ENCODE measurements around the gene PDE4DIP. TPM values are rescaled to one million over a fixed set of nuclear protein-coding genes. Genes with fewer than 3 reads are reported as not detected.
"Not testable (repeated sequence)": the region's sequence is repeated elsewhere in the genome, so short reads cannot be mapped to it uniquely, and the experiment has no call there.

PDE4DIP gene
- polyA plus RNA-seq, 1 donor from 2014 or later: 151 TPM

GRCh38 chr1:148952253-148952937 is 108.2 kb downstream of the PDE4DIP start:
- H3F3A ChIP-seq (ENCODE audit: insufficient read depth, low read length, poor library complexity, severe bottlenecking); H3K9me3 ChIP-seq (ENCODE audit: low read length); H3K79me2 ChIP-seq (replicated peaks; ENCODE audit: insufficient read depth, low read length); H3K4me2 ChIP-seq (ENCODE audit: low read length); H3K36me3 ChIP-seq (ENCODE audit: insufficient read depth, low read length); H4K20me1 ChIP-seq (ENCODE audit: insufficient read depth); H2AFZ ChIP-seq (ENCODE audit: low read depth, low read length); H3K27me3 ChIP-seq (ENCODE audit: insufficient read depth, low read depth, low read length); H3K9me2 ChIP-seq (ENCODE audit: insufficient read depth, low read length): not testable (repeated sequence)
- TF ChIP-seq POLR2AphosphoS5 (IDR thresholded peaks at IDR 0.05): peak; percentile 27
- H3K27ac ChIP-seq (ENCODE audit: low read length): peak overlapping the region; percentile 73
- H3K9ac ChIP-seq (ENCODE audit: low read length): peak overlapping the region; percentile 64
- peak overlapping the region; percentile 63 for H3K4me3 ChIP-seq (ENCODE audit: low read length)

DNA sequence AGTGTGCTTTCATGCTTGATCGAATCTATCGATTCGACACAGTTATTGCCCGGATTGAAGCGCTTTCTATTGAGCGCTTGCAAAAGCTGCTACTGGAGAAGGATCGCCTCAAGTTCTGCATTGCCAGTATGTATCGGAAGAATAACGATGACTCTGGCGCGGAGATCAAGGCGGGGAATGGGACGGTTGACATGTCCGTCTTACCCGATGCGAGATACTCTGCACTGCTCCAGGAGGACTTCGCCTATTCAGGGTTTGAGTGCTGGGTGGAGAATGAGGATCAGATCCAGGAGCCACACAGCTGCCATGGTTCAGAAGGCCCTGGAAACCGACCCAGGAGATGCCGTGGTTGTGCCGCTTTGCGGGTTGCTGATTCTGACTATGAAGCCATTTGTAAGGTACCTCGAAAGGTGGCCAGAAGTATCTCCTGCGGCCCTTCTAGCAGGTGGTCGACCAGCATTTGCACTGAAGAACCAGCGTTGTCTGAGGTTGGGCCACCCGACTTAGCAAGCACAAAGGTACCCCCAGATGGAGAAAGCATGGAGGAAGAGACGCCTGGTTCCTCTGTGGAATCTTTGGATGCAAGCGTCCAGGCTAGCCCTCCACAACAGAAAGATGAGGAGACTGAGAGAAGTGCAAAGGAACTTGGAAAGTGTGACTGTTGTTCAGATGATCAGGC is 108.8 kb downstream of the PDE4DIP start:
- H3K9me2 ChIP-seq (ENCODE audit: insufficient read depth, low read length); H3K36me3 ChIP-seq (ENCODE audit: insufficient read depth, low read length); H3K27me3 ChIP-seq (ENCODE audit: insufficient read depth, low read depth, low read length); H3F3A ChIP-seq (ENCODE audit: insufficient read depth, low read length, poor library complexity, severe bottlenecking); H3K79me2 ChIP-seq (replicated peaks; ENCODE audit: insufficient read depth, low read length); H3K4me2 ChIP-seq (ENCODE audit: low read length); H4K20me1 ChIP-seq (ENCODE audit: insufficient read depth); H3K9me3 ChIP-seq (ENCODE audit: low read length); H2AFZ ChIP-seq (ENCODE audit: low read depth, low read length): not testable (repeated sequence)
- Histone ChIP-seq H3K9ac (ENCODE audit: low read length) (peak overlapping the region; percentile 54), H3K27ac (ENCODE audit: low read length) (peak overlapping the region; percentile 56), H3K4me3 (ENCODE audit: low read length) (peak overlapping the region; percentile 63)

- peak overlapping the region; percentile 63 for H3K4me3 ChIP-seq (ENCODE audit: low read length)
- not testable (repeated sequence) for H3K9ac ChIP-seq (ENCODE audit: low read length)
Measured at GRCh38 chr1:148953730-148954129, 109.5 kb downstream of the PDE4DIP start.

DNA sequence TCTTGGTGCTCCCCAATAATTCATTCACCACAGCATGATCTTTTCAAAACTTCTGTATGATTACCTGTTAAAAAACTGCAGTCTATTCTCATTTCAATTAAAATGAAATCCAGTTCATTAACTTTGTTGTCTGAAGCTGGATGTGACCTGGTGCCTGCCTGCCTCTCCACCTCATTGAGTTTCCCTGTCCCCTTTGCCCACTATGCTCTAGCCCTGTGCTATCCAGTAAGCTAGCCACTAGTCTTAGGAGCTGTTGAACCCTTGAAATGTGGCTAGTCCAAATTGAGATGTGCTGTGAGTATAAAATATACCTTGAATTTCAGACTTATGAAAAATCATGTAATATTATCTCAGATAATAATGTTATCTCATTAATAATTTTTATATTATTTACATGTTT is 114.1 kb downstream of the PDE4DIP start:
- not testable (repeated sequence) for H3K79me2 ChIP-seq (replicated peaks; ENCODE audit: insufficient read depth, low read length); H3K27me3 ChIP-seq (ENCODE audit: insufficient read depth, low read depth, low read length); H3K36me3 ChIP-seq (ENCODE audit: insufficient read depth, low read length); H3K9me2 ChIP-seq (ENCODE audit: insufficient read depth, low read length); H3K27ac ChIP-seq (ENCODE audit: low read length); H3K4me2 ChIP-seq (ENCODE audit: low read length); H3K9me3 ChIP-seq (ENCODE audit: low read length); H3K9ac ChIP-seq (ENCODE audit: low read length); H4K20me1 ChIP-seq (ENCODE audit: insufficient read depth); H3F3A ChIP-seq (ENCODE audit: insufficient read depth, low read length, poor library complexity, severe bottlenecking); H2AFZ ChIP-seq (ENCODE audit: low read depth, low read length)
- H3K4me3 ChIP-seq (ENCODE audit: low read length): peak overlapping the region; percentile 40

More at GRCh38 chr1:148953730-148954129, 109.5 kb downstream of the PDE4DIP start:
- not testable (repeated sequence) for H3K9me2 ChIP-seq (ENCODE audit: insufficient read depth, low read length); H3K27ac ChIP-seq (ENCODE audit: low read length); H2AFZ ChIP-seq (ENCODE audit: low read depth, low read length); H3F3A ChIP-seq (ENCODE audit: insufficient read depth, low read length, poor library complexity, severe bottlenecking); H3K36me3 ChIP-seq (ENCODE audit: insufficient read depth, low read length); H3K79me2 ChIP-seq (replicated peaks; ENCODE audit: insufficient read depth, low read length); H3K9me3 ChIP-seq (ENCODE audit: low read length); H4K20me1 ChIP-seq (ENCODE audit: insufficient read depth); H3K27me3 ChIP-seq (ENCODE audit: insufficient read depth, low read depth, low read length)
- H3K4me2 ChIP-seq (ENCODE audit: low read length): peak overlapping the region; percentile 59

DNA sequence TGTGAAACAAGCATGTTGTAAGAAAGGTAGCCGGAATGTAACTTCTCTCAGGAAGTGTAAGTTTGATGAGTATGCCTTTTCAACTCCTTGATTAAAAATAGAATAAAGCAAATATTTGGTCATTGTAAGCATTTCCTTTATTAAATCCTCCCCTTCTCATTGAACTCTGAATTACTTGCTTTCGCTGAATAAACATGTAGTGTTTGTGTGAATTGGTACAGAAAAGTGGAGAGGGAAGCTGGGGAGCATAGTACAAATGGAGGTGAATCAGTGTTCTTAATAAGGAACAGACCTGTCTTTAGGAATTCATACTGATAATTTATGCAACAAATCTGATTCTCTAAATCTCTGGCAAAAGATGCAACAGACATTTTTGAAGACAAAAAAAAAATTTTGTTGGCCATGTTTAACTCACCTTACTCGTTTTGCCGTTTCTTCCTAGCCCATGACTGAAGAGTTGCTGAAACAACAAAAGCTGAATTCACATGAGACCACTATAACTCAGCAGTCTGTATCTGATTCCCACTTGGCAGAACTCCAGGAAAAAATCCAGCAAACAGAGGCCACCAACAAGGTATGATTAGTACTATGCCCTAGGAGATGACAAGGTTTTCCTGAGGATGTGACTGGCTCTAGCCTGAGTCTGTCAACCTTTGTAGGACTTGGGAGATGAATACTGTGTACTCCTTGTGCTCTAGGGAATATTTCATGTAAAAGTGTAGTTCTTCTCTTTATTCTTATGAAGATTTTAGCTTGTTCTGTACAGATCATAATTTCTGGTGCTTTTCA is 116.2 kb downstream of the PDE4DIP start:
- H3K9me3 ChIP-seq (ENCODE audit: low read length); H3F3A ChIP-seq (ENCODE audit: insufficient read depth, low read length, poor library complexity, severe bottlenecking): not testable (repeated sequence)

DNA sequence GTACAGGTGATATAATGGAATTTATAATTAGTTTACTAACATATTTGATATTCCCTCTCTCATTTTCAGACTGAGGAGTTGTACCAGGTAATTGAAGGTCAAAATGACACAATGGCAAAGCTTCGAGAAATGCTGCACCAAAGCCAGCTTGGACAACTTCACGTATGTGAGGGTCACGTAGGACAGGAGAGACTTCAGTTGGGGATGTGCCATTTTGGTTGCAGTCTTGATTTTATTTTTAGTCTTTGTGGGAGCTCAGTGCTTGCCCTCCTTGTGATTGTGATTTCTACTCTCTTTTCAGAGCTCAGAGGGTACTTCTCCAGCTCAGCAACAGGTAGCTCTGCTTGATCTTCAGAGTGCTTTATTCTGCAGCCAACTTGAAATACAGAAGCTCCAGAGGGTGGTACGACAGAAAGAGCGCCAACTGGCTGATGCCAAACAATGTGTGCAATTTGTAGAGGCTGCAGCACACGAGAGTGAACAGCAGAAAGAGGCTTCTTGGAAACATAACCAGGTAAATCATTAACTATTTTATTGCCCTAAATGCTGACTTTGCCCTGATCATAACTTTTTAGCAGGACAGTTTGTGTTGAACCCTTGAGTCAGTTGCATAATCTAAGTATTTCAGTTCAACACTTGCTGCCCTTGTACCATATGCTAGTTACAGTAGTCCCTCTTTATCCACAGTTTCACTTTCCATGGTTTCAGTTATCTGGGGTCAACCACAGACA is 118.1 kb downstream of the PDE4DIP start:
- not testable (repeated sequence) for H3K4me3 ChIP-seq (ENCODE audit: low read length); H2AFZ ChIP-seq (ENCODE audit: low read depth, low read length); H3K4me2 ChIP-seq (ENCODE audit: low read length); H3K27ac ChIP-seq (ENCODE audit: low read length); H3K9ac ChIP-seq (ENCODE audit: low read length); H3F3A ChIP-seq (ENCODE audit: insufficient read depth, low read length, poor library complexity, severe bottlenecking); H3K79me2 ChIP-seq (replicated peaks; ENCODE audit: insufficient read depth, low read length); H3K36me3 ChIP-seq (ENCODE audit: insufficient read depth, low read length); H3K9me3 ChIP-seq (ENCODE audit: low read length); H4K20me1 ChIP-seq (ENCODE audit: insufficient read depth); H3K27me3 ChIP-seq (ENCODE audit: insufficient read depth, low read depth, low read length); H3K9me2 ChIP-seq (ENCODE audit: insufficient read depth, low read length)

More for the DNA sequence above, 116.2 kb downstream of the PDE4DIP start:
- H4K20me1 ChIP-seq (ENCODE audit: insufficient read depth); H3K9ac ChIP-seq (ENCODE audit: low read length); H3K27me3 ChIP-seq (ENCODE audit: insufficient read depth, low read depth, low read length); H3K4me2 ChIP-seq (ENCODE audit: low read length); H3K36me3 ChIP-seq (ENCODE audit: insufficient read depth, low read length); H3K27ac ChIP-seq (ENCODE audit: low read length); H2AFZ ChIP-seq (ENCODE audit: low read depth, low read length); H3K79me2 ChIP-seq (replicated peaks; ENCODE audit: insufficient read depth, low read length); H3K9me2 ChIP-seq (ENCODE audit: insufficient read depth, low read length); H3K4me3 ChIP-seq (ENCODE audit: low read length): not testable (repeated sequence)

DNA sequence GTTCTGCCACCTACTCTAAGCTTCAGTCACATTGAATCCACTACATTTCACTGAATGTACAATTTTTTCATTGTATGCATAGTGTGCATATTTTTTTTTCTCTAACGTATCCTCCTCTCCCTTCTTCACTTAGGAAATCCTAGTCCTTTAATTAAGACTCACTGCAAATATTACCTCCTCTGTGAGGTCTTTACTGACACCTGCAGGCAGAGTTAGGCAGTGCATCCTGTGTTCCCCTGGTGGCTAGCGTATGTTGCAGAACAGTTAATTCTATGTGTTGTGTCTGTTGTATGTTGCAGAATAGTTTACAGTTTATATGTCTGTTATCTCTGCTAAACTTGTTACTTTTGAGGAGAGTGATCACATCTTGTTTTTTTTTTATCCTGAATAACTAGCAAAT is 121.9 kb downstream of the PDE4DIP start:
- H3F3A ChIP-seq (ENCODE audit: insufficient read depth, low read length, poor library complexity, severe bottlenecking); H3K9me3 ChIP-seq (ENCODE audit: low read length); H4K20me1 ChIP-seq (ENCODE audit: insufficient read depth); H3K4me3 ChIP-seq (ENCODE audit: low read length); H3K9me2 ChIP-seq (ENCODE audit: insufficient read depth, low read length); H3K27ac ChIP-seq (ENCODE audit: low read length); H3K79me2 ChIP-seq (replicated peaks; ENCODE audit: insufficient read depth, low read length); H3K27me3 ChIP-seq (ENCODE audit: insufficient read depth, low read depth, low read length); H3K36me3 ChIP-seq (ENCODE audit: insufficient read depth, low read length); H3K9ac ChIP-seq (ENCODE audit: low read length); H3K4me2 ChIP-seq (ENCODE audit: low read length); H2AFZ ChIP-seq (ENCODE audit: low read depth, low read length): not testable (repeated sequence)

All from neural cell (in vitro differentiated cells).